ENCODE data around the gene PCARE. TPM values are rescaled to one million over a fixed set of nuclear protein-coding genes. Genes with fewer than 3 reads are reported as not detected.

Gene PCARE
- total RNA-seq, 1 experiment from 2014 or later, result not detected

GRCh38 chr2:29080886-29081743, 6.8 kb upstream of the PCARE start:
- ATAC-seq, result no peak
- no TSS peak for BruUV-seq (replicated peaks)
- H3K9me3 ChIP-seq (ENCODE audit: control insufficient read depth, insufficient read depth, low read depth, low read length), result peaks cover 5% of the 10 kb centered on the region; the same call in 1 of the 2 replicates
- no peak overlapping the region for H3K27ac ChIP-seq (ENCODE audit: low read length)
- no peak for TF ChIP-seq SIN3A (IDR thresholded peaks at IDR 0.05; ENCODE audit: borderline replicate concordance, insufficient read depth, low read depth, low read length)
- no peak for DNase-seq (ENCODE audit: low read depth, low spot score)
- H3K4me3 ChIP-seq (ENCODE audit: low read depth in 2 of 2, low read length in 2 of 2), result no peak overlapping the region
- H3K27me3 ChIP-seq (ENCODE audit: control insufficient read depth, insufficient read depth, low read length), result no peaks in the 10 kb centered on the region
- CTCF ChIA-PET, result no interaction called here
- intact Hi-C loops (cut with micrococcal nuclease; ENCODE audit: unreplicated experiment) (no loop called here), in situ Hi-C loops (cut with HindIII; ENCODE audit: low pct_unique_long_range_greater_than_20kb, low sequenced_read_pairs) (no loop called here)
- no peaks in the 10 kb centered on the region for H3K36me3 ChIP-seq (ENCODE audit: control insufficient read depth, insufficient read depth, low read length)
- H3K4me1 ChIP-seq (ENCODE audit: control insufficient read depth, insufficient read depth, low read length), result no peaks in the 10 kb centered on the region
- POLR2A ChIA-PET, result no interaction called here

- BruUV-seq (replicated peaks), result no TSS peak
- ChIA-PET POLR2A (no interaction called here), CTCF (interaction anchor here (0.6 kb wide), 1 partner anchor 204 kb away, joined by 3 read pairs; no protein-coding TSS in a partner anchor)
- no peak overlapping the region for H3K27ac ChIP-seq (ENCODE audit: low read length)
- ATAC-seq, result no peak
- H3K36me3 ChIP-seq (ENCODE audit: control insufficient read depth, insufficient read depth, low read length), result no peaks in the 10 kb centered on the region
- H3K9me3 ChIP-seq (ENCODE audit: control insufficient read depth, insufficient read depth, low read depth, low read length), result peaks cover 5% of the 10 kb centered on the region; the same call in 1 of the 2 replicates
- no peaks in the 10 kb centered on the region for H3K4me1 ChIP-seq (ENCODE audit: control insufficient read depth, insufficient read depth, low read length)
- DNase-seq (ENCODE audit: low read depth, low spot score), result no peak
- no peak for TF ChIP-seq POLR2AphosphoS5 (IDR thresholded peaks at IDR 0.05; ENCODE audit: low read depth, low read length)
- no peak for TF ChIP-seq SIN3A (IDR thresholded peaks at IDR 0.05; ENCODE audit: borderline replicate concordance, insufficient read depth, low read depth, low read length)
- no peak for TF ChIP-seq CTCF (IDR thresholded peaks at IDR 0.05)
- no peak for TF ChIP-seq TCF7L2 (IDR thresholded peaks at IDR 0.05; ENCODE audit: low read depth, low read length)
- TF ChIP-seq REST (IDR thresholded peaks at IDR 0.05; ENCODE audit: insufficient read depth in 1 of 2, low read depth in 2 of 2, low read length in 1 of 2), result no peak
- intact Hi-C loops (cut with micrococcal nuclease; ENCODE audit: unreplicated experiment), result no loop called here
- in situ Hi-C loops (cut with HindIII; ENCODE audit: low pct_unique_long_range_greater_than_20kb, low sequenced_read_pairs), result no loop called here
- H3K27me3 ChIP-seq (ENCODE audit: control insufficient read depth, insufficient read depth, low read length), result no peaks in the 10 kb centered on the region
- H3K4me3 ChIP-seq (ENCODE audit: low read depth in 2 of 2, low read length in 2 of 2), result no peak overlapping the region
Observed at GRCh38 chr2:29079887-29080286, 5.6 kb upstream of the PCARE start.
